HG02588 (cell line): ENCODE measurements around the gene ZNF408.
"Not testable (repeated sequence)": the region's sequence is repeated elsewhere in the genome, so short reads cannot be mapped to it uniquely, and the experiment has no call there.

Source experiments
- ATAC-seq: cut with Tn5 transposase; IDR thresholded peaks from one replicate; pipeline ENCODE4 v1.9.1; 2021; ENCODE audit warnings: mild to moderate bottlenecking, moderate library complexity; ENCODE audit not compliant: unreplicated experiment

Gene ZNF408

GRCh38 chr11:46696212-46696558 is 4.6 kb upstream of the ZNF408 start:
- ATAC-seq: no peak

GRCh38 chr11:46697303-46697702 is 3.5 kb upstream of the ZNF408 start:
- ATAC-seq: no peak

- no peak for ATAC-seq
Measured at GRCh38 chr11:46697723-46698122, 3.1 kb upstream of the ZNF408 start.

GRCh38 chr11:46698597-46698996 is 2.2 kb upstream of the ZNF408 start:
- no peak for ATAC-seq

- ATAC-seq: no peak
Measured at GRCh38 chr11:46701078-46701654, 335 bp downstream of the ZNF408 start.

GRCh38 chr11:46705070-46705688 is 4.3 kb downstream of the ZNF408 start:
- no peak for ATAC-seq

GRCh38 chr11:46706886-46707285 is 6.1 kb downstream of the ZNF408 start:
- ATAC-seq: no peak

GRCh38 chr11:46709351-46709750 is 8.5 kb downstream of the ZNF408 start:
- not testable (repeated sequence) for ATAC-seq

- ATAC-seq: no peak
Measured at GRCh38 chr11:46710821-46711269, 10.0 kb downstream of the ZNF408 start.

GRCh38 chr11:46711303-46711702 is 10.5 kb downstream of the ZNF408 start:
- no peak for ATAC-seq

GRCh38 chr11:46712874-46713576 is 12.2 kb downstream of the ZNF408 start:
- no peak for ATAC-seq

- not testable (repeated sequence) for ATAC-seq
Measured at GRCh38 chr11:46717825-46718154, 17.0 kb downstream of the ZNF408 start.

- no peak for ATAC-seq
Measured at GRCh38 chr11:46718155-46719019, 17.6 kb downstream of the ZNF408 start.

GRCh38 chr11:46719048-46719542 is 18.3 kb downstream of the ZNF408 start, which contains the start of gene F2:
F2 (plus strand) TSS chr11:46719213; CDS start chr11:46719236, 23 bp downstream.
- ATAC-seq: no peak

GRCh38 chr11:46719543-46720218 is 18.9 kb downstream of the ZNF408 start:
- no peak for ATAC-seq

- ATAC-seq: no peak
Measured at GRCh38 chr11:46721286-46721685, 20.5 kb downstream of the ZNF408 start.

GRCh38 chr11:46722566-46723358 is 21.9 kb downstream of the ZNF408 start:
- no peak for ATAC-seq

- no peak for ATAC-seq
Measured at GRCh38 chr11:46723359-46723680, 22.5 kb downstream of the ZNF408 start.

GRCh38 chr11:46724088-46724487 is 23.3 kb downstream of the ZNF408 start:
- ATAC-seq: no peak
